ENCODE data around the gene AMPH. TPM values are rescaled to one million over a fixed set of nuclear protein-coding genes. Genes with fewer than 3 reads are reported as not detected.

The AMPH gene
- total RNA-seq, 5 donors from 2014 or later (not counting 1 experiment from before 2014, with no cell fraction given) = not detected

- Mint-ChIP-seq H3K27ac (peak overlapping the region; percentile 89 to 95), H3K9me3 (no peaks in the 10 kb centered on the region), H3K36me3 (no peaks in the 10 kb centered on the region), H3K4me1 (peaks cover 45 to 59% (median 46%) of the 10 kb centered on the region in 3 donors), H3K4me3 (peak overlapping the region; percentile 75 to 83 (median 80)), H3K27me3 (no peaks in the 10 kb centered on the region)
- DNase-seq (no peak), ATAC-seq (replicated peaks in 1 of 4) (no peak)
- peak overlapping the region; percentile 34 for H3K27ac ChIP-seq (ENCODE audit: low read length)
- peak overlapping the region in 1 of 2 donors; percentile 38 for H3K4me3 ChIP-seq (ENCODE audit: control insufficient read depth in 1 of 2, extremely low read depth in 1 of 2, low read length in 1 of 2)
- H3K4me1 ChIP-seq (ENCODE audit: control insufficient read depth in 1 of 2, extremely low read depth in 1 of 2, insufficient read depth in 2 of 2, low read length in 2 of 2) = peaks cover 12 to 30% of the 10 kb centered on the region in 2 experiments
- no peaks in the 10 kb centered on the region for H3K27me3 ChIP-seq (replicated peaks in 1 of 2; ENCODE audit: control insufficient read depth in 2 of 2, extremely low read depth in 1 of 2, insufficient read depth in 2 of 2, low read length in 1 of 2)
- ChIA-PET POLR2A (interaction anchor here (0.6 to 0.7 kb wide), 3 partner anchors 100 to 445 kb away, joined by 3 to 4 read pairs (median 3); no protein-coding TSS in a partner anchor), CTCF (interaction anchor here (0.5 to 4.8 kb wide), 14 partner anchors 10 to 123 kb away, joined by 3 to 173 read pairs (median 9); no protein-coding TSS in a partner anchor)
- H3K36me3 ChIP-seq (ENCODE audit: control insufficient read depth in 2 of 2, extremely low read depth in 1 of 2, insufficient read depth in 1 of 2, low read length in 1 of 2) = no peaks in the 10 kb centered on the region
- H3K9me3 ChIP-seq = no peaks in the 10 kb centered on the region
These were observed 297.0 kb downstream of the AMPH start for GRCh38 chr7:38334163-38334562.
